Transverse colon (tissue), 4 donors: ENCODE results near the gene SH2D2A. TPM values are rescaled to one million over a fixed set of nuclear protein-coding genes. Genes with fewer than 3 reads are reported as not detected.

Experiments
- DNase-seq: peaks from one replicate; pipeline ENCODE4 v3.0.0-alpha.2; 2019
- H3K27ac ChIP-seq, 4 donors: fragments of 200-600 bp; sonication (generic); 2 replicates each; pipeline ENCODE4 v1.5.1; 2016 to 2018; ENCODE audit warnings: inconsistent platforms in 4 of 4
- H3K27me3 ChIP-seq: fragments of 200-600 bp; sonication (generic); 2 replicates; pipeline ENCODE4 v1.5.1; 2017; ENCODE audit warnings: inconsistent platforms
- H3K36me3 ChIP-seq, 4 donors: fragments of 200-600 bp; sonication (generic); 2 replicates each; pipeline ENCODE4 v1.5.1; 2017 to 2019; ENCODE audit warnings: inconsistent platforms in 4 of 4
- H3K4me1 ChIP-seq, 4 donors: fragments of 200-600 bp; sonication (generic); 2 replicates each; pipeline ENCODE4 v1.5.1; 2017 to 2020; ENCODE audit warnings: inconsistent platforms in 4 of 4
- H3K4me3 ChIP-seq, 4 donors: fragments of 200-600 bp; sonication (generic); 1 replicate in 1 of 4; 2 replicates in 3 of 4; pipeline versions ENCODE4 v1.5.1 to v1.6.1; 2017 to 2019; ENCODE audit warnings: inconsistent platforms in 4 of 4
- H3K9me3 ChIP-seq, 2 donors: fragments of 200-600 bp; sonication (generic); 2 replicates each; pipeline ENCODE4 v1.5.1; 2017 to 2019; ENCODE audit warnings: inconsistent platforms in 2 of 2
- CTCF ChIP-seq, 5 experiments: fragments of 200-600 bp in 3 of 5; fragments of 450-650 bp in 2 of 5; sonication (generic) in 3 of 5; IDR thresholded peaks; 1 replicate in 2 of 5; 2 replicates in 3 of 5; pipeline ENCODE4 v1.5.1; 2016 to 2017; ENCODE audit warnings: antibody characterized with exemption in 5 of 5, inconsistent platforms in 3 of 5, mild to moderate bottlenecking in 2 of 5, moderate library complexity in 1 of 5
- EP300 ChIP-seq: sonication (generic); formaldehyde crosslinking; IDR thresholded peaks from one replicate; pipeline ENCODE4 v1.6.1; 2017; ENCODE audit warnings: antibody characterized with exemption, low read depth
- POLR2A ChIP-seq: fragments of 450-650 bp; IDR thresholded peaks from one replicate; pipeline ENCODE4 v1.6.1; 2016; ENCODE audit warnings: antibody characterized with exemption, mild to moderate bottlenecking, moderate library complexity
- POLR2AphosphoS5 ChIP-seq, 3 donors: sonication (generic); formaldehyde crosslinking; IDR thresholded peaks; one replicate each; pipeline ENCODE4 v1.6.1; 2016; ENCODE audit warnings: antibody characterized with exemption in 3 of 3
- WGBS, 2 donors: methylation state at CpG; one replicate each; pipeline ENCODE4 v1.1.5; 2018; ENCODE audit warnings: low coverage in 1 of 2; 5-methylcytosine and 5-hydroxymethylcytosine counted together
- in situ Hi-C, 4 donors: fragments of 200-750 bp; cut with MboI; loops; one replicate each; pipeline versions ENCODE4 v1.15.0 to v1.15.1; 2017; ENCODE audit warnings: low sequenced_read_pairs in 3 of 4, low pct_ligation_motif_present in 1 of 4, low pct_unique_long_range_greater_than_20kb in 1 of 4
- intact Hi-C: fragments of 100-400 bp; cut with DNase I; formaldehyde crosslinking; loops from one replicate; pipeline ENCODE4 v1.15.1; 2023; ENCODE audit warnings: low total_unique reads
- total RNA-seq, 4 donors: library from RNA; depleted of rRNA; stranded (reverse); fragments of >200 nt; gene quantifications; one replicate each; pipeline ENCODE4 v1.1.0, GENCODE V29; 2016

The SH2D2A gene
- total RNA-seq, 4 donors from 2014 or later, result 1.9 to 5.9 (median 3.4) TPM; not detected in 1

- 71 to 87% methylated on average over 3 of the region's 3 CpGs for WGBS, 2 donors
- H3K4me1 ChIP-seq, result no peaks in the 10 kb centered on the region
- in situ Hi-C loops (no loop called here), intact Hi-C loops (no loop called here)
- no peaks in the 10 kb centered on the region for H3K36me3 ChIP-seq
- H3K27ac ChIP-seq, result no peak overlapping the region
- no peak overlapping the region for H3K4me3 ChIP-seq
- DNase-seq, result no peak
- peaks cover 49% of the 10 kb centered on the region for H3K27me3 ChIP-seq
- TF ChIP-seq EP300 (no peak), CTCF (IDR thresholded peaks at IDR 0.05) (no peak), POLR2AphosphoS5 (IDR thresholded peaks at IDR 0.05) (no peak), POLR2A (no peak)
- no peaks in the 10 kb centered on the region for H3K9me3 ChIP-seq
Observed at GRCh38 chr1:156834322-156834721, 17.7 kb upstream of the SH2D2A start.

GRCh38 chr1:156833603-156834002 is 17.0 kb upstream of the SH2D2A start:
- H3K27me3 ChIP-seq, result peaks cover 44% of the 10 kb centered on the region
- H3K9me3 ChIP-seq, result no peaks in the 10 kb centered on the region
- no peak for DNase-seq
- no peaks in the 10 kb centered on the region for H3K36me3 ChIP-seq
- TF ChIP-seq EP300 (no peak), CTCF (IDR thresholded peaks at IDR 0.05) (no peak), POLR2A (no peak), POLR2AphosphoS5 (IDR thresholded peaks at IDR 0.05) (no peak)
- H3K4me1 ChIP-seq, result no peaks in the 10 kb centered on the region
- intact Hi-C loops, result no loop called here
- H3K27ac ChIP-seq, result no peak overlapping the region
- 40 to 45% methylated on average over 2 of the region's 2 CpGs for WGBS, 2 donors
- in situ Hi-C loops, result no loop called here
- no peak overlapping the region for H3K4me3 ChIP-seq

GRCh38 chr1:156832434-156832833 is 15.8 kb upstream of the SH2D2A start:
- no peak for TF ChIP-seq POLR2A
- no peak for TF ChIP-seq EP300
- TF ChIP-seq POLR2AphosphoS5 (IDR thresholded peaks at IDR 0.05), result no peak
- TF ChIP-seq CTCF (IDR thresholded peaks at IDR 0.05), result no peak
- WGBS, 2 donors, result 46 to 77% methylated on average over 3 to 5 of the region's 5 CpGs

GRCh38 chr1:156828400-156829124 is 11.9 kb upstream of the SH2D2A start:
- in situ Hi-C loops, result no loop called here
- Histone ChIP-seq H3K9me3 (no peaks in the 10 kb centered on the region), H3K36me3 (no peaks in the 10 kb centered on the region), H3K4me3 (no peak overlapping the region), H3K27me3 (peaks cover 14% of the 10 kb centered on the region), H3K4me1 (no peaks in the 10 kb centered on the region), H3K27ac (no peak overlapping the region)
- TF ChIP-seq EP300 (no peak), POLR2AphosphoS5 (IDR thresholded peaks at IDR 0.05) (no peak), CTCF (IDR thresholded peaks at IDR 0.05) (no peak), POLR2A (no peak)
- WGBS, 2 donors, result 70 to 75% methylated on average over 12 to 18 of the region's 18 CpGs
- intact Hi-C loops, result no loop called here
- DNase-seq, result no peak

More at GRCh38 chr1:156832434-156832833, 15.8 kb upstream of the SH2D2A start:
- no peak for DNase-seq
- H3K36me3 ChIP-seq, result no peaks in the 10 kb centered on the region
- intact Hi-C loops, result no loop called here
- H3K9me3 ChIP-seq, result no peaks in the 10 kb centered on the region
- peaks cover 37% of the 10 kb centered on the region for H3K27me3 ChIP-seq
- in situ Hi-C loops, result no loop called here
- no peak overlapping the region for H3K4me3 ChIP-seq
- no peak overlapping the region for H3K27ac ChIP-seq
- H3K4me1 ChIP-seq, result no peaks in the 10 kb centered on the region
